GM10266 (cell line): ENCODE measurements around the gene TGIF2LX.
"Not testable (repeated sequence)": the region's sequence is repeated elsewhere in the genome, so short reads cannot be mapped to it uniquely, and the experiment has no call there.

Source experiments
- DNase-seq: peaks from one replicate; pipeline ENCODE4 v3.0.0; 2012; ENCODE audit errors: extremely low spot score

The TGIF2LX gene

DNA sequence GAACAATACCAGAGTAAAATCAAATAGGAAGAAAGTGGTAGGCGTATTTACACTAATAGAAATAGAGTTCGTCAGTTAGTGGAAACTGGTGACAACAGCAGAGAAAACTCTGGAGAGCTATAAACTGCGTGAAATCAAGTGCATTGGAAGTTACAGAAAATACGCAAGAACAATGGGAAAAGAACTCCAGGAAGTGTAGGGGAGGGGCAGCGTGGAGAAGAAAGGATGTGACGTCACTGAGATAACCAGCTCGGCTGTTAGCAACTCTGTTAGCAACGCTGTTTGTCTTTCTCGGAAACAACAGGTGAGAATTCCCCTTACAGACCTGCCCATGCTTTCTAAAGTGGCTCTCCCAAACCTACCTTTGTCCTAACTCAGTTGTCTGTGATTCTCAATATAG is at the start of gene TGIF2LX:
Gene TGIF2LX, plus strand, starts transcription at position 244 of the 400 bp plus-strand sequence. CDS start 178 bp downstream, outside the sequence.
- not testable (repeated sequence) for DNase-seq

- DNase-seq = not testable (repeated sequence)
Observed at GRCh38 chrX:89922338-89922934, 728 bp downstream of the TGIF2LX start.

GRCh38 chrX:89943077-89943476 is 21.4 kb downstream of the TGIF2LX start:
- DNase-seq = not testable (repeated sequence)

DNA sequence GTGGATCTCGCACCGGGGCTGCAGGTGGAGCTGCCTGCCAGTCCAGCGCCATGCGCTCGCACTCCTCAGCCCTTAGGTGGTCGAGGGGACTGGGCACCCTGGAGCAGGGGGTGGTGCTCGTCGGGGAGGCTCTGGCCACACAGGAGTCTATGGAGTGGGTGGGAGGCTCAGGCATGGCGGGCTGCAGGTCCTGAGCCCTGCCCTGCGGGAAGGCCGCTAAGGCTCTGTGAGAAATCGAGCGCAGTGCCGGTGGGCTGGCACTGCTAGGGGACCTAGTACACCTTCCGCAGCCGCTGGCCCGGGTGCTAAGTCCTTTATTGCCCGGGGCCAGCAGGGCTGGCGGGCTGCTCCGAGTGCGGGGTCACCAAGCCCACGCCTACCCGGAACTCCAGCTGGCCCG is 43.9 kb downstream of the TGIF2LX start:
- DNase-seq = not testable (repeated sequence)
